ENCODE measurements around the gene HAO1. TPM values are rescaled to one million over a fixed set of nuclear protein-coding genes. Genes with fewer than 3 reads are reported as not detected.

HAO1 gene
- polyA plus RNA-seq, 1 donor (not counting 4 experiments of a cell fraction or from before 2014, with no cell fraction given): not detected

GRCh38 chr20:7848351-7848750 lies 91.9 kb downstream of the HAO1 start:
- H3K27me3 ChIP-seq (ENCODE audit: control insufficient read depth, extremely low read depth, insufficient read depth, low read length): no peaks in the 10 kb centered on the region
- H3K9me1 ChIP-seq (ENCODE audit: control insufficient read depth, extremely low read depth, insufficient read depth, low read length): no peaks in the 10 kb centered on the region
- no peak for TF ChIP-seq EZH2 (IDR thresholded peaks at IDR 0.05; ENCODE audit: low read length)
- no peak for DNase-seq (ENCODE audit: low read depth, low spot score)
- dilution Hi-C loops (cut with MboI; ENCODE audit: extremely low pct_ligation_motif_present, low sequenced_read_pairs): no loop called here
- no peaks in the 10 kb centered on the region for H4K20me1 ChIP-seq (ENCODE audit: control insufficient read depth, extremely low read depth, insufficient read depth, low read length)
- H2AFZ ChIP-seq (ENCODE audit: control insufficient read depth, low read length): no peak overlapping the region
- no peaks in the 10 kb centered on the region for H3K36me3 ChIP-seq (ENCODE audit: control insufficient read depth in 2 of 2, extremely low read depth in 1 of 2, insufficient read depth in 2 of 2, low read length in 2 of 2)
- H3K9ac ChIP-seq (ENCODE audit: control insufficient read depth, extremely low read depth, insufficient read depth, low read length): no peak overlapping the region
- FAIRE-seq: no peak
- peaks cover 10% of the 10 kb centered on the region for H3K4me1 ChIP-seq (ENCODE audit: control insufficient read depth, extremely low read depth, insufficient read depth, low read length)
- no peak overlapping the region for H3K4me3 ChIP-seq (ENCODE audit: control insufficient read depth in 2 of 3, extremely low read depth in 1 of 3, insufficient read depth in 2 of 3, low read depth in 1 of 3, low read length in 3 of 3)
- H3K79me2 ChIP-seq (ENCODE audit: control insufficient read depth, insufficient read depth, low read length): no peaks in the 10 kb centered on the region
- no peak overlapping the region for H3K27ac ChIP-seq (ENCODE audit: control insufficient read depth, insufficient read depth, low read length)
- H3K9me3 ChIP-seq (ENCODE audit: control insufficient read depth, low read depth, low read length): no peaks in the 10 kb centered on the region
- H3K4me2 ChIP-seq (ENCODE audit: control insufficient read depth, extremely low read depth, insufficient read depth, low read depth, low read length): no peak overlapping the region

GRCh38 chr20:7843613-7844012 lies 96.6 kb downstream of the HAO1 start:
- DNase-seq (ENCODE audit: low read depth, low spot score): no peak
- TF ChIP-seq CTCF (optimal IDR thresholded peaks at IDR 0.05 in 1 of 3, IDR thresholded peaks at IDR 0.05 in 1 of 3, conservative IDR thresholded peaks at IDR 0.05 in 1 of 3; ENCODE audit: extremely low read depth in 1 of 3, insufficient read depth in 2 of 3, low read length in 3 of 3): no peak

GRCh38 chr20:7841971-7842310 lies 98.3 kb downstream of the HAO1 start:
- Histone ChIP-seq H2AFZ (ENCODE audit: control insufficient read depth, low read length) (no peak overlapping the region), H3K27ac (ENCODE audit: control insufficient read depth, insufficient read depth, low read length) (peak overlapping the region; percentile 93), H3K79me2 (ENCODE audit: control insufficient read depth, insufficient read depth, low read length) (no peaks in the 10 kb centered on the region), H3K9ac (ENCODE audit: control insufficient read depth, extremely low read depth, insufficient read depth, low read length) (peak overlapping the region; percentile 51), H3K4me3 (ENCODE audit: control insufficient read depth in 2 of 3, extremely low read depth in 1 of 3, insufficient read depth in 2 of 3, low read depth in 1 of 3, low read length in 3 of 3) (no peak overlapping the region), H3K9me1 (ENCODE audit: control insufficient read depth, extremely low read depth, insufficient read depth, low read length) (no peaks in the 10 kb centered on the region), H3K4me1 (ENCODE audit: control insufficient read depth, extremely low read depth, insufficient read depth, low read length) (peaks cover 26% of the 10 kb centered on the region), H3K36me3 (ENCODE audit: control insufficient read depth in 2 of 2, extremely low read depth in 1 of 2, insufficient read depth in 2 of 2, low read length in 2 of 2) (no peaks in the 10 kb centered on the region), H3K9me3 (ENCODE audit: control insufficient read depth, low read depth, low read length) (no peaks in the 10 kb centered on the region), H3K27me3 (ENCODE audit: control insufficient read depth, extremely low read depth, insufficient read depth, low read length) (no peaks in the 10 kb centered on the region), H3K4me2 (ENCODE audit: control insufficient read depth, extremely low read depth, insufficient read depth, low read depth, low read length) (peak overlapping the region; percentile 82), H4K20me1 (ENCODE audit: control insufficient read depth, extremely low read depth, insufficient read depth, low read length) (no peaks in the 10 kb centered on the region)
- dilution Hi-C loops (cut with MboI; ENCODE audit: extremely low pct_ligation_motif_present, low sequenced_read_pairs): no loop called here
- peak; percentile 70 for DNase-seq (ENCODE audit: low read depth, low spot score)
- FAIRE-seq: peak; percentile 98
- TF ChIP-seq EZH2 (IDR thresholded peaks at IDR 0.05; ENCODE audit: low read length) (no peak), CTCF (optimal IDR thresholded peaks at IDR 0.05 in 1 of 3, IDR thresholded peaks at IDR 0.05 in 1 of 3, conservative IDR thresholded peaks at IDR 0.05 in 1 of 3; ENCODE audit: extremely low read depth in 1 of 3, insufficient read depth in 2 of 3, low read length in 3 of 3) (no peak)

More at GRCh38 chr20:7843613-7844012, 96.6 kb downstream of the HAO1 start:
- FAIRE-seq: peak; percentile 58
- Histone ChIP-seq H3K79me2 (ENCODE audit: control insufficient read depth, insufficient read depth, low read length) (no peaks in the 10 kb centered on the region), H3K4me2 (ENCODE audit: control insufficient read depth, extremely low read depth, insufficient read depth, low read depth, low read length) (no peak overlapping the region), H3K36me3 (ENCODE audit: control insufficient read depth in 2 of 2, extremely low read depth in 1 of 2, insufficient read depth in 2 of 2, low read length in 2 of 2) (no peaks in the 10 kb centered on the region), H3K27me3 (ENCODE audit: control insufficient read depth, extremely low read depth, insufficient read depth, low read length) (no peaks in the 10 kb centered on the region), H3K4me1 (ENCODE audit: control insufficient read depth, extremely low read depth, insufficient read depth, low read length) (peaks cover 26% of the 10 kb centered on the region), H3K9me1 (ENCODE audit: control insufficient read depth, extremely low read depth, insufficient read depth, low read length) (no peaks in the 10 kb centered on the region), H3K9me3 (ENCODE audit: control insufficient read depth, low read depth, low read length) (no peaks in the 10 kb centered on the region), H4K20me1 (ENCODE audit: control insufficient read depth, extremely low read depth, insufficient read depth, low read length) (no peaks in the 10 kb centered on the region), H2AFZ (ENCODE audit: control insufficient read depth, low read length) (no peak overlapping the region), H3K4me3 (ENCODE audit: control insufficient read depth in 2 of 3, extremely low read depth in 1 of 3, insufficient read depth in 2 of 3, low read depth in 1 of 3, low read length in 3 of 3) (no peak overlapping the region), H3K27ac (ENCODE audit: control insufficient read depth, insufficient read depth, low read length) (no peak overlapping the region), H3K9ac (ENCODE audit: control insufficient read depth, extremely low read depth, insufficient read depth, low read length) (no peak overlapping the region)
- dilution Hi-C loops (cut with MboI; ENCODE audit: extremely low pct_ligation_motif_present, low sequenced_read_pairs): no loop called here
